HG03066 (cell line): ENCODE measurements around the gene AQP2.

Experiments used
- ATAC-seq: cut with Tn5 transposase; IDR thresholded peaks from one replicate; pipeline ENCODE4 v1.9.1; 2021; ENCODE audit warnings: low read depth; ENCODE audit not compliant: unreplicated experiment

AQP2 gene

GRCh38 chr12:49939707-49940106, 10.8 kb upstream of the AQP2 start:
- no peak for ATAC-seq

GRCh38 chr12:49941556-49942511, 8.7 kb upstream of the AQP2 start:
- ATAC-seq: no peak

- no peak for ATAC-seq
These were observed 8.0 kb upstream of the AQP2 start for GRCh38 chr12:49942512-49942893.

GRCh38 chr12:49942921-49943624, 7.5 kb upstream of the AQP2 start:
- ATAC-seq: no peak

- ATAC-seq: no peak
These were observed 6.9 kb upstream of the AQP2 start for GRCh38 chr12:49943625-49943960.

- no peak for ATAC-seq
These were observed 6.5 kb upstream of the AQP2 start for GRCh38 chr12:49944046-49944445.

- no peak for ATAC-seq
These were observed 5.8 kb upstream of the AQP2 start for GRCh38 chr12:49944718-49945117.

- no peak for ATAC-seq
These were observed 5.0 kb upstream of the AQP2 start for GRCh38 chr12:49945394-49946080.

- ATAC-seq: no peak
These were observed 4.5 kb upstream of the AQP2 start for GRCh38 chr12:49946086-49946485.

- ATAC-seq: no peak
These were observed 4.0 kb upstream of the AQP2 start for GRCh38 chr12:49946497-49946896.

GRCh38 chr12:49947593-49948226, 2.8 kb upstream of the AQP2 start:
- no peak for ATAC-seq

GRCh38 chr12:49948866-49949845, 1.4 kb upstream of the AQP2 start:
- ATAC-seq: no peak

- no peak for ATAC-seq
These were observed 671 bp upstream of the AQP2 start for GRCh38 chr12:49949866-49950265.

GRCh38 chr12:49951411-49952240, 1.1 kb downstream of the AQP2 start:
- ATAC-seq: no peak

GRCh38 chr12:49952391-49953055, 2.0 kb downstream of the AQP2 start:
- ATAC-seq: no peak

- no peak for ATAC-seq
These were observed 2.6 kb downstream of the AQP2 start for GRCh38 chr12:49953151-49953550.

- ATAC-seq: no peak
These were observed 3.7 kb downstream of the AQP2 start for GRCh38 chr12:49953961-49954846.
